Measurements from ENCODE around the gene TUBA4B.

Gene TUBA4B

DNA sequence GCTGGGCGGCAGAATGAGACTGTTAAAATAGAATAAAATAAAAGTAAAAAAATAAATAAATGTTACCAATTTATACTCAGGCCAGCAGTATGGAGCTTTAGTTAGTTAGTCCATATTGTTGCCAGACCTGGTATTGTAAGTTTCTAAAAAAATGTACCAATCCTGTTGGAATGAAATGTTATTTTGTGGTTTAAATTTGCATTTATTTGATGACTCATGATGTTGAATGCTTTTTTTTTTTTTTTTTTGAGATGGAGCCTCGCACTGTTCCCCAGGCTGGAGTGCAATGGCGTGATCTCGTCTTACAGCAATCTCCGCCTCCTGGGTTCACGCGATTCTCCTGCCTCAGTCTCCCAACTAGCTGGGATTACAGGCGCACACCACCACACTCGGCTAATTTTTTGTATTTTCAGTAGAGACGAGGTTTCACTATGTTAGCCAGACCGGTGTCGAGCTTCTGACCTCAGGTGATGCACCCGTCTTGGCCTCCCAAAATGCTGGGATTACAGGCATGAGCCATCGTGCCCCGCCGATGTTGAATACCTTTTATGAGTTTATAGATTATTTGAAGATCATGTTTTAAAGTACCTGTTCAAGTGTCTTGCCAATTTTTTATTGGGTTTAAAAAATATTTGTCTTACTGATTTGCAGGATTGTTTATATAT lies 61.9 kb downstream of the TUBA4B start:
- DNase-seq (ENCODE audit: low read depth in 2 of 2), result no peak
